GM18861 (cell line): ENCODE measurements around the gene DEUP1.

Experiments
- ATAC-seq: cut with Tn5 transposase; IDR thresholded peaks from one replicate; pipeline ENCODE4 v1.9.1; 2021; ENCODE audit not compliant: unreplicated experiment

The DEUP1 gene

GRCh38 chr11:93477684-93478234, 147.2 kb downstream of the DEUP1 start:
- no peak for ATAC-seq

GRCh38 chr11:93478841-93479240, 148.3 kb downstream of the DEUP1 start:
- no peak for ATAC-seq

- no peak for ATAC-seq
Observed at GRCh38 chr11:93480256-93480655, 149.7 kb downstream of the DEUP1 start.

GRCh38 chr11:93480756-93481155, 150.2 kb downstream of the DEUP1 start:
- ATAC-seq: no peak

- no peak for ATAC-seq
Observed at GRCh38 chr11:93481279-93481678, 150.7 kb downstream of the DEUP1 start.

GRCh38 chr11:93481696-93482095, 151.2 kb downstream of the DEUP1 start:
- ATAC-seq: no peak

GRCh38 chr11:93482556-93482955, 152.0 kb downstream of the DEUP1 start:
- no peak for ATAC-seq

- ATAC-seq: no peak
Observed at GRCh38 chr11:93484716-93485115, 154.2 kb downstream of the DEUP1 start.

- no peak for ATAC-seq
Observed at GRCh38 chr11:93485983-93486382, 155.4 kb downstream of the DEUP1 start.

GRCh38 chr11:93487032-93487483, 156.5 kb downstream of the DEUP1 start:
- no peak for ATAC-seq
